ENCODE measurements around the gene ASPG.

Gene ASPG

DNA sequence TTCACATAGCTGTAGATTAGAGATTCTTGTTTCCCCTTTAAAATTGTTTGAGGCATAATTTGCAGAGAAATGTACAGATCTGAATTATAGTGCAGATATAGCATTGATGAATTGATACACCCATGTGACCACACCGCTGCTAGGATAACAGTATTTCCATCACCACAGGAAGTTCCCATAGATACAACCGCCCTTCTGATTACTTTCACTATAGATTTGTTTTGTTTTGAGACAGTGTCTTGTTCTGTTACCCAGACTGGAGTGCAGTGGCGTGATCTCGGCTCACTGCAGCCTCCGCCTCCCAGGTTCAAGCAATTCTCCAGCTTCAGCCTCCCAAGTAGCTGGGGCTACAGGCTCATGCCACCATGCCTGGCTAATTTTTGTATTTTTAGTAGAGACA, 8.8 kb upstream of the ASPG start:
- no peak for DNase-seq

DNA sequence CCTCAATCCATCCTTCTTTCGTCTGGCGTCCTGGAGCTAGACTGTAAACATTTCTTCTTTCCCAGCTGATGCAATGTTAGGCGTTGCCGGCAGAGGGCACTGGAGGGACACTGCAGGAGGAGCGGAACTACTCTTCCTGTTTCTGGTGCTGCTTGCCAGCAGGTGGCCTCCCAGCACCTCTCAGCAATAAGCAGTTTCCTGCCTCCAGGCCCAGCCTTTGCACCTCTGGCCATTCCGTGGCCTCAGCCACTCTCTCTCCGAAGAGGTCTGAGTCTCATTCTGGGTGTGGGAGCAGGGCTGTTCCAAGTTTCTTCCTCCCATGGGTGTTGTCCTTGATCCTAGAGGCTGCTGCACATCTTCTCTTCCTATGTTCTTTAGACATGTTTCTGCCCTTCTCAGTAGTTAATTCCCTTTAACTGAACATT, 7.5 kb upstream of the ASPG start:
- DNase-seq: peak; percentile 64 to 82 (median 71)

GRCh38 chr14:104080376-104081260, 4.9 kb upstream of the ASPG start:
- no peak for DNase-seq

GRCh38 chr14:104081261-104081835, 4.2 kb upstream of the ASPG start:
- no peak for DNase-seq

DNA sequence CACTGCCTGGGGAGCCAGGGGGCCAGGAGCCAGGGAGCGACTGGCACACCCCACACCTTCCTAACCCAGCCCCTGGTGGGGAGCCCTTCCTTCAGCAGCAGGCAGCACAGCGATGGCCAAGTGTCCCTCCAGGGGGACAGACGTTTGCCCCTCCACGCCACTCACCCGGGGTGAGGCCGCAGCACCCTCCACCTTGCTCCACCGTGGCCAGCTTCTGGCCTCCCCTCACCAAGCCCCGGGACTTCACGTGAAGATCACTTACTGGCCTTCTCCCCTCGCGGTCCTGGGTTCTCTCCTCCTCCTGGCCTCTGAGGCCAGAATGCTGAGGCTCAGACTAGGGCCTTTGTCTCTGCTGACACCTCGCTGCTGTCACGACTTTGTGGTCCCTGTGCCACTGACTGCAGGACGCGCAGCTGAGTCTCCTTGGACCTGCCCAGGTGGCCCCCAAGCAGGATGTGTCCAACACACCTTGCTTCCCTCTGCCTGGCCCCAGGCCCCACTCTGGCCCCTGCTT, 3.5 kb upstream of the ASPG start:
- DNase-seq: no peak

DNA sequence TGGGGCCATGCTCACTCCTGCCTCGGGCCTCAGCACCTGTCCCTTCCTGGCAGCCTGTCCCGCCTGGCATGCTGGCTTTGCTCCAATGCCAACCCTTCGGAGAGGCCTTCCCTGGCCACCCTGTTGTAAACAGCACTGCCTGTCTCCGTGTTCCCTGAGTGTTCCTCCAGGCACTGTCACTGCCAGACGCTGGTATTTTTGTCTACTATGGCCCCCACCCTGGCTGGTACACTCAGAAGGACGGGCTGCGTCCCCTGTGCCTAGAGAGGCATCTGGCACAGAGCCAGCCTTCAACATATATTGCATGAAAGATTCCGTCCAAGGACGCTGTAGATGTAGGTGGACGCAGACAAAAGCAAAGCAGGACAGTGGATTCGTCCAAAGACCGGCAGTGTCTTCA, 2.7 kb upstream of the ASPG start:
- no peak for DNase-seq

- no peak for DNase-seq
Observed at GRCh38 chr14:104084251-104085002, 1.1 kb upstream of the ASPG start.

DNA sequence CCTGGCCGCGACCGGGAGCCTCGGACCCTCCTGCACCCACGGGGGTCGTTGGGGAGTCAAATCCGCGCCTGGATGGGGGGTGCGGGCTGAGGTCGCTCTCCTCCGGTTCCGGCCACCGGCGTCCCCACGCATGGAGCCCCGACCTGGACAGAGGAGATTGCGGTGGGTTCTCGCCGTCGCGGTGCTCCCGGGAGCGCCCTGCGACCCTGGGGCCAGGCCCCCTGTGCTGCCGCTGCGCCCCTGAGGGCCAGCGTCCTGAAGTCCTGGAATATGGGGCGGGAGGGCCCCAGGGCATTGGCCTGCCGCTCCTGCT, 345 bp downstream of the ASPG start:
- no peak for DNase-seq

GRCh38 chr14:104086210-104086660, 735 bp downstream of the ASPG start:
- no peak for DNase-seq

- no peak for DNase-seq
Observed at GRCh38 chr14:104086661-104087461, 1.4 kb downstream of the ASPG start.

- DNase-seq: no peak
Observed at GRCh38 chr14:104087505-104087904, 2.0 kb downstream of the ASPG start.

DNA sequence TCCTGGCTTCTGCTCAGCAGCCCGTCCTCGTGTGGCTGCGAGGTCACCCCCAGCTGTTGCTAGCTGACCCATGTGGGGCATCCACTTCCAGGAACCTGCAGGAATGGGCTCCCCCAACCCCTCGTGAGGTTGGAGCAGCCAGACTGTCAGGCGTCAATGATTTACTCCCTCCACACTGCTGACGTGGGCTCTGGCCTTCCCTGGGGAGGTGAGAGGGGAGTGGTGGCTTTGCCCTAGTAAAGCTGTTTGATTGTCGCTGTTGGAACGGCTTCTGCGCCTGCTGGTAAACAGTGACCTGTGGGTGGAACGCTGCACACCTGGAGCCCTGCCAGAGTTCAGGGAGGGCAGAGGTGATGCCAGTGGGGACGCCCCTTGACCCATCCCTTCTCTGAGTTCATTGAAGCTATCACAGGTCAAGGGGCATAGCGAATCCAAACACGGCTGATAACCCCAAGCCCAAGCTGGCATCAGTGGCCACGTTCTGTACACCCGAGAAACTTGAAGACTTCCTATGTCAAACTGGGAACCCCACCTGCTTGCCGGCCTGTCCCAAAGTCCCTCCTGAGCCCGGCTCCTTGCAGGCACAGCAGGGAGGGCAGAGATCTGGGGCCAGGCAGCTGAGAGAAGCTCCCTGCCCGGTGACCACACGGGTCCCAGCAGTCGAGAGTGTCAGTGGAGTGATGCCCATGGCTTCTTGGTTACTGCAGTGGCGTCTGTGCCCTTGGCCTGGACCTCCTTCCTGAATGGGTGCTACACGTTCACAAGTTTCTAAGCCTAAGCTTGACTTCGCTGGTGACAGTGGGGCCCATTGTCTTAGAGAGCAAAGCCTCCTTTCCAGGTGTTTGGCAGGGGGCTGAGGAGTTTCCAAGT, 2.7 kb downstream of the ASPG start:
- no peak for DNase-seq

GRCh38 chr14:104090071-104090748, 4.7 kb downstream of the ASPG start:
- DNase-seq: no peak

DNA sequence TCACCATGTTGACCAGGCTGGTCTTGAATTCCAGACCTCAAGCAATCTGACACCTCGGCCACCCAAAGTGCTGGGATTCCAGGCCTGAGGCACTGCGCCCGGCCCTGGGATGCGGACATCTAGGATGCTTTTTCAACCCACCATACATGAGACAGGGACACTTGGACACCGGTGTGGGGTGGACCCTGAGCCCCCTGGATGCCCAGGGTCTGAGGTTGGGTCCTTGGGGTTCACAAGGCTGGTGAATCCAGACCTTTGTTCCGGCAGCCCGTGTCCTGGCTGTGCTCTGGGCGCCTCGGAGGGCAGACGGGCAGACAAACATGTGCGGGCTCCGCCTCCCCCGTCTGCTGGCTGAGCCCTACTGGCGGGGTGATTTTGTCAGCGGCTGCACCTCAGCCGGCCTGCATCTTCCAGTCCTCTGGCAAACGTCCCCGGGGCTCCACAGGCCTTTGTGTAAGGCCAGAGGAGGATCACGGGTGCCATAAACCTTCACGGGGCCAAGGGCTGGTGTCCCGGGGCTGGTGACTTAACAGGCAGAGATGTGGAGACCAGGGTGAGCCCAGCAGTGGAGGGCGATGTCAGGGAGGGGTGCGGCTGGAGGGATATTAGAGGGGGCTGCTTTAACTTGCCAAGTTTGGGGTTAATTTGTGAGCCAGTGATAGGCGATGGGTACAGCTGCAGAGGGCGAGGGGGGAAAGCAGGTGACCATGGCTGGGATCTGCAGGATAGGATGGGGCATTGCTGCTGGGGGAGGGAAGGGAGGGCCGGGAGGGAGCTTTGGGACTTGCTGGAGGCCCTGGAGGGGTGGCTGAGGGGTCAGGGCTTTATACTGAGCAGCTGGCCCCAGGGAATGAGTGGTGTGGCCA, 5.8 kb downstream of the ASPG start:
- no peak for DNase-seq

GRCh38 chr14:104091927-104092771, 6.6 kb downstream of the ASPG start:
- no peak for DNase-seq

- DNase-seq: no peak
Observed at GRCh38 chr14:104092931-104093365, 7.4 kb downstream of the ASPG start.

GRCh38 chr14:104093366-104094055, 8.0 kb downstream of the ASPG start:
- no peak for DNase-seq

- no peak for DNase-seq
Observed at GRCh38 chr14:104094056-104094708, 8.7 kb downstream of the ASPG start.
